Activated CD4-positive, alpha-beta T cell treated with anti-CD3 and anti-CD28 coated beads, Interleukin-2, amount 10 ng/mL, durations not matched to agents 24 days and 14 days (primary cell): ENCODE data around the gene LRAT. TPM values are rescaled to one million over a fixed set of nuclear protein-coding genes. Genes with fewer than 3 reads are reported as not detected.

Source experiments
- total RNA-seq: library from RNA; stranded (reverse); gene quantifications from 2 replicates; pipeline ENCODE4 v1.2.3, GENCODE V29; 2022

Gene LRAT
- total RNA-seq, 1 donor from 2014 or later: not detected

Other genes starting within 250 kb of the LRAT start
- 81.1 and 92.3 TPM in 2 replicates for gene PLRG1, start 193.6 kb upstream of the LRAT start, total RNA-seq
- gene FGB, start 181.0 kb upstream of the LRAT start, total RNA-seq: not detected in 2 replicates
- not detected in 2 replicates for gene FGA, start 153.3 kb upstream of the LRAT start, total RNA-seq
- gene FGG, start 131.3 kb upstream of the LRAT start, total RNA-seq: not detected in 2 replicates
- gene RBM46, start 37.3 kb downstream of the LRAT start, total RNA-seq: not detected in 2 replicates